Germinal center (tissue), 1 donor: ENCODE data around the gene CFAP206.
A peak's percentile ranks its signal among the peaks of the same experiment; 100 is the strongest.
"Not testable (repeated sequence)": the region's sequence is repeated elsewhere in the genome, so short reads cannot be mapped to it uniquely, and the experiment has no call there.

Source experiments
- DNase-seq: peaks from one replicate; pipeline ENCODE4 v3.0.0; 2012; ENCODE audit warnings: mixed read lengths, low spot score

Gene CFAP206

GRCh38 chr6:87426789-87427188 is 19.0 kb downstream of the CFAP206 start:
- DNase-seq: no peak

DNA sequence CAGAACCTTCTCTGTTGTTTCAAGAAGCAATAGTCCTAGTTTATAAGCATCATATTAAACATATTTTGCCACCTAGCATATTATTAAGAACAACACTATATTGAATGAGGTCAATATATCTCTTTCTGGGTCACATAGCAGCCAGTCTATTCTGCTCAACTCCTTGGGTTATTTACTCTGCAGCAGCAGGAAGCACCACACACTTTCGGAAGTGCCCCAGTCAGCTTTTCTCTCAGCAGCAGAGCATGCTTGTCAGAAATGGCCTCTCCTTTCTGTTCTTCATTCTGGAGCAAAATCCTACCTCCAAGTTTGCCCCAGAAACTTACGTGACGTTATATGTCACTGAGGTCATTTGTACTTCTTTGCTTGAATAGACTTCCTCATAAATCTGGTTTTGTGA is 22.7 kb downstream of the CFAP206 start:
- no peak for DNase-seq

DNA sequence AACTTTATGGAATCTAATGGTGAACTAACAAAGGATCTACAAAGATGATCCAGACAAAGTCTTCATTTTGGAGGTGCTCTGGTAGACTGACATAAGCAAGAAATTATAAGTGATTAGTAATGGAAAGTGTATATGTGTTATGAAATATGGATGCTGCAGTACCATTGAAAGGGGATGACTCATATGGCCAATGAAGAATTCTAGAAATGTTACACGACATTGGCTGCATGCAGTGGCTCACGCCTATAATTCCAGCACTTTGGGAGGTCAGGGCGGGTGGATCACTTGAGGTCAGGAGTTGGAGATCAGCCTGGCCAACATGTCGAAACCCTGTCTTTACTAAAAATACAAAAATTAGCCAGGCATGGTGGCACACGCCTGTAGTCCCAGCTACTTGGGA is 23.5 kb downstream of the CFAP206 start:
- DNase-seq: no peak

- DNase-seq: peak; percentile 65
Observed at GRCh38 chr6:87436435-87436834, 28.7 kb downstream of the CFAP206 start.

- no peak for DNase-seq
Observed at GRCh38 chr6:87441711-87442110, 33.9 kb downstream of the CFAP206 start.

GRCh38 chr6:87444362-87444761 is 36.6 kb downstream of the CFAP206 start:
- no peak for DNase-seq

DNA sequence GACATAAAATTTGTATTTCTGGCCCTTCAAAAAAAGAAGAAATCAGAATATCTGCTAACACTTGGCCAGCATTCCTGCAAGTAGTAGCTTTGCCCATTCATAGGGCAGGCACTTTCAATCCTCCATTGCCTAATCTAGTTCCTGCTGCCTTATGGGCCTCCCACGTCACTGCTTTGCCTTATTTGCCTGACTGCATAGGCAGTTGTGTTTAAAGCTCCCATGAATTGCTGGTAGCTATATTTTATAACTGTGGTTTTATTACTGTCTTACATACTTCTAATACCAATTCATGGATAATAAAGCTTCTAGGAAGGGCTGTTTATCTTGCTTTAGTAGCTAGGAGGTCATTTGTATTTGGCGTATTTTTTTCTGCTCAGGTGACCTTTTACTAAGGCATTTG is 57.3 kb downstream of the CFAP206 start:
- DNase-seq: no peak

DNA sequence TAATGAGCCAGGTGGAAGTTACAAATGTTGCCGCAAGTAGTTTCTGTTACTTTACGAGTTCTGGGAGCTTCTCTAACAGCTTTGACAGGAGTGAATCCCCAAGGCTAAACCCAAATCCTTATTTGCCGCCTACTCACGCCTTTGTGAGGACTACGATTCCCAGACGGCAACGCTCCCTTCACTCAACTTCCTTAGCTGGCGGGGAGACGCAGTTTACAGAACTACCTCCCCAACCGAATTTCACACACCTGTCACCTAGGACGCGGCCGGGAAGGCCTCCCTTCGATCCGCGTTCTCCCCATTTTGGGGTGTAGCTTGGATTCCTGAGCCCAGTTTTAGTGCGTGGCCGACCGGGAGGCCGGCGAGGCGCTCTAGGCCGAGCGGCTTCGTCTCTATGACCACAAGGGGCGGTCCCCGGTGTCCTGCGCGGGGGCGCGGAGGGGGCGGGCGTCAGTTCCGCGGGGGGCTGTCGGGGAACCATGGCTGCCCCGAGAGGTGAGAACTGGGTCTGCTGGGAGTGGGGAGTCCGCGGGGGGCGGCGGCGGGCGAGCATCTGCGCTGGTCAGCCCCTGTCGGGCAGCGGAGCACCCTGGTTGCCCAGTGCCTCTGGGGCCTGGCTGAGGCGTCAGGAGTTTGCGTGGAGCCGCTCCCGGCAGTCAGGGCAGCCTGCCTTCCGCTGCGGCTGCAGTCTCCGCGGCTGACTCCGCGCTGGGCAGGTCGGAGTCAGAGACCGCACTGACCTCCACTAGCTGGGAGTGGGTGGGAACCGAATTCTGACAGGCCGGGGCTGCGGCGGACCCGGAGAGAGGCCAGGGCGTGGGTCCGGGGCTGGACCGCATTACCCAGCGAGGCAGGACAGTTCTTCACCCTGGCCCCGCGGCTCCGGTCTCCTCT is 65.0 kb downstream of the CFAP206 start, which contains the start of gene SLC35A1:
SLC35A1 (plus strand) TSS at position 450 of the 894 bp plus-strand sequence; CDS start at position 480, 30 bp downstream.
- peak; percentile 91 for DNase-seq

DNA sequence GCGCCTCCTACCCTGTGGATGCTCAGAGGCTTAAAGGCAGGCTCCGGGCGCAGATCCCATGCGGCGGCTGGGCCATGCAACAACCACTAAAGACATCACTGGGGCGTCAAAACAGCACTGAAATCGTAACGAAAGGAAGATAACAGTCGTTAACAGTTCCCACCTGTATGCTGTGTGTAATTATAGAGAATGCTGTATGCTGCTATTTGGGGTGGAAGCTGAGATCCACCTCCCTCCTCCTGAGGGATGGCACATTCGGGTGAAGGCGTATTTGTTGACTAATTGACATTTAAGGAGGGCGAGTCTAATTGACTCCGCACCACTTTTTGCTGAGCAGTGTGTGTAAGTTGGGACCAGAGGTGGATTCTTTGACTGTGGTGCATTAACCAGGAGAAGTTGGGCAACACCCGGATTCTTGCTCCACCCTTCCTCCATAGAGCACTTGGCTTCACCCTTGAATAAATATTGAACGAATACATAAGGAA is 65.7 kb downstream of the CFAP206 start:
- DNase-seq: peak; percentile 73

GRCh38 chr6:87481931-87482330 is 74.2 kb downstream of the CFAP206 start:
- DNase-seq: no peak

GRCh38 chr6:87482366-87482765 is 74.6 kb downstream of the CFAP206 start:
- DNase-seq: no peak

GRCh38 chr6:87483929-87484328 is 76.2 kb downstream of the CFAP206 start:
- DNase-seq: no peak

GRCh38 chr6:87484491-87484890 is 76.7 kb downstream of the CFAP206 start:
- DNase-seq: no peak

DNA sequence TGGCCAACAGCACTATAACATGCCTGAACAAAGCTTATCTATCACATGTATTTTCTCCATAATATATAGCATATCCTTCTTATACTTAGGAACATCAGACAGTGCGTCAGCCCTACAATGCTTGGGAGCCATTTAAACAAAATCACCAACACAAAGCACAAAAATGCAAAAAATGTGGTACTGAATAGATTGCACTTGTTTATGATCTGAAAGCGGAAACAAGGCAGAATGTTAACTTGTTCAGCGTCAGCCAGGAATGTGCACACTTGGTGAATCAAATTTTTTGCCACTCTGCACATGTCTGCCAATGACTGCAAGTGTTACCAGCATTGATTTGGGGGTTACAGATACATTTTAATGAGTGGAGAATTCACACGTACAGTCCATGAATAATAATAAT is 79.8 kb downstream of the CFAP206 start:
- DNase-seq: no peak

DNA sequence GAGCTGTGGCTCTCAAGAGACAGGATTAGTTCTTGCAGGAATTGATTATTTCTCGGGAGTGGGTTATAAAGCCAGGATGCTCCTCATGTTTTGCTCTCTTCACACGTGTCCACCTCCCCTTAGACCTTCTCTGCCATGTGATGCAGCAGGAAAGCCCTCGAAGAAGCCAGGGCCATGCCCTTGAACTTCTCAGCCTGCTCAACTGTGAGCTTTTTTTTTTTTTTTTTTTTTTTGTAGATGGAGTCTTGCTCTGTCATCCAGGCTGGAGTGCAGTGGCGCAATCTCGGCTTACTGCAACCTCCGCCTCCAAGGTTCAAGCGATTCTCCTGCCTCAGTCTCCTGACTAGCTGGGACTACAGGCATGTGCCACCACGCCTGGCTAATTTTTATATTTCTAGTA is 81.6 kb downstream of the CFAP206 start:
- not testable (repeated sequence) for DNase-seq

DNA sequence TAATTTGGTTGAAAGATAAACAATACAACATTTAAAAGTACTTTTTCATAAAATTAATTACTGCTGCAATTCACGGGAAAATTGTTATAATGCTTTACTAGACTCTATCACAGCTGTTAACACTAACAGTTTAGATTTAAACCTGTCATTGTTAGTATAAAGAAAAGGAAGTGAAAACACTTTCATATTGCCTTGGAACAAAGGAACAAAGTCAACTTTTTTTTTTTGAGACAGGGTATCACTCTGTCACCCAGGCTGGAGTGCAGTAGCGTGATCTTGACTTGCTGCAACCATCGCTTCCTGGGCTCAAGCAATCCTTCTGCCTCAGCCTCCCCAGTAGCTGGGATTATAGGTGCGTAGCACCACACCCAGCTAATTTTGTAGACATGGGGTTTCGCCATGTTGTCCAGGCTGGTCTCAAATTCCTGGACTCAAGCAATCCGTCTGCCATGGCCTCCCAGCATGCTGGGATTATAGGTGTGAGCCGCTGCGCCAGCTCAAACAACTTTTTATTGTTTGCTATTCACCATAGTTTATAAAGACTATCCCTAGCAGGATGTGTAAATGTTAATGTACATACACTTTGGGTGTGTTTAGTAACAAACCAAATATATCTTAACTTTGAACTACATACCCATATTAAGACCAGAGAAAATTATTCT is 87.1 kb downstream of the CFAP206 start:
- DNase-seq: no peak

GRCh38 chr6:87498048-87498447 is 90.3 kb downstream of the CFAP206 start:
- DNase-seq: no peak

DNA sequence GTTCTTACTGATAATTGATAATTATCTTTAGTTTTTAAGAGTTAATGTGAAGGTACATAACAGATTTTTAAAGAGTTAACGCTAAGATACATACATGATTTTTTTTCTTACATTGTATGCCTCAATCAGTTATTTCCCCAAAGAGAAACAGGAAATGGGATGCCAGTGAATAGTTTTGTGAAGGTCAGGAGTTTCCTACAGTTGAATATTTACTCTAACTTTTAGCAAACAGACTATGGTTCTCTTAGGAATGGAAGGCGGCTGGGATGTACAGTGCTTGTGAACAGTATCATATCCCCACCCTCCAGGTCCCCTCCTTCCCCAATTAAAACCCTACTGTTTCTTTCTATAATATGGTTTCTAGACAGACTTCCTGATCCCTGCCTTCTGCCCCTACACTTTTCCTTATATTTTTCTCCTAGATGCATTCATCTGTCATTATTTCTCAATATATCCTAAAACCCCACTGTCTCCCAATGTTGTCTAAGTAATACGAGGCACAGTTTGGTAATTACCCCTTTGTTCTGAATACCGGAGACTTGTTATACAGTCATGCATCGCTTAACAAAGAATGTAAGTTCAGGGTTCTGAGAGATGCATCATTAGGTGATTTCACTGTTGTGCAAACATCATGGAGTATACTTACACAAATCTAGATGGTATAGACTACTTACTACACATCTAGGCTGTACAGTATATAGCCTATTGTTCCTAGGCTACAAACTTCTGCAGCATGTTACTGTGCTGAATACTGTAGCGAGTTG is 94.2 kb downstream of the CFAP206 start:
- no peak for DNase-seq

- no peak for DNase-seq
Observed at GRCh38 chr6:87504441-87504840, 96.7 kb downstream of the CFAP206 start.
